Nephron (organoid): ENCODE results near the gene ANKHD1.
A peak's percentile ranks its signal among the peaks of the same experiment; 100 is the strongest.
"Not testable (repeated sequence)": the region's sequence is repeated elsewhere in the genome, so short reads cannot be mapped to it uniquely, and the experiment has no call there.

Experiments used
- H3K27ac Mint-ChIP-seq, 3 experiments: 2 replicates each; pipeline ENCODE4 v1.8.0; 2020; ENCODE audit warnings: mixed read lengths in 3 of 3, mild to moderate bottlenecking in 2 of 3, moderate library complexity in 1 of 3
- H3K27me3 Mint-ChIP-seq: 2 replicates; pipeline ENCODE4 v1.8.0; 2021; ENCODE audit warnings: low read depth, mild to moderate bottlenecking, moderate library complexity, mixed read lengths
- H3K36me3 Mint-ChIP-seq: 2 replicates; pipeline ENCODE4 v1.8.0; 2020; ENCODE audit warnings: low read depth, mixed read lengths
- H3K4me1 Mint-ChIP-seq: 2 replicates; pipeline ENCODE4 v1.8.0; 2020; ENCODE audit warnings: mixed read lengths
- H3K4me3 Mint-ChIP-seq, 3 experiments: 2 replicates each; pipeline ENCODE4 v1.8.0; 2020; ENCODE audit warnings: mild to moderate bottlenecking in 3 of 3, mixed read lengths in 3 of 3, moderate library complexity in 2 of 3
- H3K9me3 Mint-ChIP-seq: 2 replicates; pipeline ENCODE4 v1.8.0; 2020; ENCODE audit warnings: mixed read lengths
- CTCF ChIP-seq, 3 experiments: fragments of 200-600 bp; sonication (generic); IDR thresholded peaks; one replicate each; pipeline ENCODE4 v1.5.0; 2021; ENCODE audit warnings: antibody characterized with exemption in 3 of 3; ENCODE audit not compliant: unreplicated experiment in 3 of 3

ANKHD1 gene

DNA sequence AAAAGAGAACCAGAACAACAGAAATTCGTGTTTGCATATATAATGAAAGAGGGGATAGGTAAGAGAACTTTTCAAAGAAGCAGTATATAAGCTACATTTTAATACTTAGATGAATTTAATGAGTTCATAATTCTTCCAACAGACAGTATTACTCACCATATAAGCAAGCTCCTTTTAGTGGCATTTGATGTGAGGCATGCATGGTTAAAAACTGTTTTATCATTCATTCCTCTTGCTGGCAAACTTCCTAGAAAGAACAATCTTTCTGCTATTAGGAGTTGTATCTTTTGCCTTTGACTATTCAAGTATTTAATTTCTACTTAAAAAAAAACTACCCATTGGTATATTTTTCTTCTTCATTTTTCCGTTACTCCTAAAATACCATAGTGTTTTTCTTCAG lies 80.1 kb downstream of the ANKHD1 start:
- Mint-ChIP-seq H3K27ac (no peak overlapping the region), H3K36me3 (peaks cover 10% of the 10 kb centered on the region), H3K4me3 (no peak overlapping the region), H3K9me3 (no peaks in the 10 kb centered on the region), H3K27me3 (no peaks in the 10 kb centered on the region), H3K4me1 (no peaks in the 10 kb centered on the region)
- TF ChIP-seq CTCF (IDR thresholded peaks at IDR 0.05; ENCODE audit: unreplicated experiment in 3 of 3) = no peak

DNA sequence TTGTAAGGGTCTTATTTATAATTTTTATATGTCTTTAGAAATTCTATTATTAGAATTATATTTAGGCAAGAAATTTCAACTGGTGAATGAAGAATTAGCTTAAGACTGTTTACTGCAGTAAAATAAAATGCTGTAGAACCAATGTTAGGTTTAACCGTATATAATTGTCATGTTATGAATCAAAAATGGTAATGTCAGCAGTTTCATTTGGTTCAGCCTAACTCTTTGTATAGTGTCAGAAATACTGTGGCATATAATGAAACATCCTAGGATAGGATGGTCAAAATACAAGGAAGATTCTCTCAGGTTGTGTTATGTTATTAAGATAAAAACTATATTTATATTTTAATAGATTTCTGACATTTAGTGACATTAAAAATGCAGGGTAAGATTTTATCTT lies 81.4 kb downstream of the ANKHD1 start:
- H3K27ac Mint-ChIP-seq = no peak overlapping the region
- no peaks in the 10 kb centered on the region for H3K4me1 Mint-ChIP-seq
- H3K27me3 Mint-ChIP-seq = no peaks in the 10 kb centered on the region
- no peak overlapping the region for H3K4me3 Mint-ChIP-seq
- H3K36me3 Mint-ChIP-seq = peaks cover 13% of the 10 kb centered on the region
- no peaks in the 10 kb centered on the region for H3K9me3 Mint-ChIP-seq
- no peak for TF ChIP-seq CTCF (IDR thresholded peaks at IDR 0.05; ENCODE audit: unreplicated experiment in 3 of 3)

DNA sequence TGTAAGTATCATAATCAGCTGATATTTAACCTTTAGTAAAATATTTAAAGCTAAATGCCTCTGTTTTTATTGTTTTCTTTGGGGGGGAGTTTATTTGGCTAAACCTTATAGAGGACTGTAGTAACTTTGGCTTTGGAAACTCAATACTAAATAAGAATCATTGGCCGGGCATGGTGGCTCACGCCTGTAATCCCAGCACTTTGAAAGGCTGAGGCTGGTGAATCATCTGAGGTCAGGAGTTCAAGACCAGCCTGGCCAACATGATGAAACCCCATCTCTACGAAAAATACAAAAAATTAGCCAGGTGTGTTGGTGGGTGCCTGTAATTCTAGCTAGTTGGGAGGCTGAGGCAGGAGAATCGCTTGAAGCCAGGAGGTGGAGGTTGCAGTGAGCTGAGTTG lies 86.5 kb downstream of the ANKHD1 start:
- H3K4me1 Mint-ChIP-seq, H3K27ac Mint-ChIP-seq, H3K9me3 Mint-ChIP-seq, H3K27me3 Mint-ChIP-seq, H3K4me3 Mint-ChIP-seq: not testable (repeated sequence)
- H3K36me3 Mint-ChIP-seq = peaks cover 32% of the 10 kb centered on the region

DNA sequence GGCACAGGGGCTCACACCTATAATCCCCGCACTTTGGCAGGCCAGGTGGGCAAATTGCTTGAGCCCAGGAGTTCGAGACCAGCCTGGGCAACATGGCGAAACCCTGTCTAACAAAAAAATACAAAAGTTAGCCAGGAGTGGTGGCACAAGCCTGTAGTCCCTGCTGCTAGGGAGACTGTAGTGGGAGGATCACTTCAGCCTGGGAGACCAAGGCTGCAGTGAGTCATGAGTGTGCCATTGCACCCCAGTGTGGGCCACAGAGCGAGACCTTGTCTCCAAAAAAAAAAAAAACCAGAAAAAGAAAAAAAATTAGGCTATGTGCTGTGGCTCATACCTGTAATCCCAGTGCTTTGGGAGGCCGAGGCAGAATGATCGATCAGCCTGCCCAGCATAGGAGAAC lies 87.3 kb downstream of the ANKHD1 start:
- Mint-ChIP-seq H3K36me3 (peaks cover 39% of the 10 kb centered on the region), H3K27ac (no peak overlapping the region), H3K27me3 (no peaks in the 10 kb centered on the region), H3K4me3 (no peak overlapping the region), H3K4me1 (no peaks in the 10 kb centered on the region), H3K9me3 (no peaks in the 10 kb centered on the region)
- no peak for TF ChIP-seq CTCF (IDR thresholded peaks at IDR 0.05; ENCODE audit: unreplicated experiment in 3 of 3)

GRCh38 chr5:140497897-140498296 lies 96.3 kb downstream of the ANKHD1 start:
- no peak overlapping the region for H3K4me3 Mint-ChIP-seq
- no peaks in the 10 kb centered on the region for H3K27me3 Mint-ChIP-seq
- no peaks in the 10 kb centered on the region for H3K4me1 Mint-ChIP-seq
- no peak for TF ChIP-seq CTCF (IDR thresholded peaks at IDR 0.05; ENCODE audit: unreplicated experiment in 3 of 3)
- peak overlapping the region in 1 of 3 experiments; percentile 51 for H3K27ac Mint-ChIP-seq
- H3K9me3 Mint-ChIP-seq = no peaks in the 10 kb centered on the region
- H3K36me3 Mint-ChIP-seq = peaks cover 41% of the 10 kb centered on the region

DNA sequence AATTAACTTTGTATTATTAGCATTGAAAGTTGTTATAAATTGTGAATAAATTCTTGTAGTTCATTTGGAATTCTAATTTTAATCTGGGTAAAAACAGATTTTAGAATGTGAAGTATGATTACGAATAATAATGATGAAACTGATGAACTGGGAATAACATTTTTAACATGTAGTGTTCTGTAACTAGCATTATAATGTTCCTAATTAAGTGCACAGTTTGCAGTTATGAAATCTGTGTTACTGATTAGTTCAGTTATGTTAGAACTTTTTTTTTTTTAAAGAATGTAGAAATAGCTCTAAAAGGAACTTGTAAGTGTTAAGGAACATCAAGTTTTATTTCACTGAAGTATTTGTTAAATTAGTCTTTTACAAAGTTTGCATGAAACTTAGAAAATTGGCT lies 97.0 kb downstream of the ANKHD1 start:
- TF ChIP-seq CTCF (IDR thresholded peaks at IDR 0.05; ENCODE audit: unreplicated experiment in 3 of 3) = no peak
- Mint-ChIP-seq H3K4me1 (no peaks in the 10 kb centered on the region), H3K27ac (no peak overlapping the region), H3K4me3 (no peak overlapping the region), H3K9me3 (no peaks in the 10 kb centered on the region), H3K27me3 (no peaks in the 10 kb centered on the region), H3K36me3 (peaks cover 37% of the 10 kb centered on the region)
